ENCODE data around the gene TDRD7. TPM values are rescaled to one million over a fixed set of nuclear protein-coding genes. Genes with fewer than 3 reads are reported as not detected.

TDRD7 gene
- total and polyA plus RNA-seq, 2 of the 8 experiments (the other 6 are each of a cell fraction or from before 2014, with no cell fraction given) = 1.2 to 2.3 TPM

DNA sequence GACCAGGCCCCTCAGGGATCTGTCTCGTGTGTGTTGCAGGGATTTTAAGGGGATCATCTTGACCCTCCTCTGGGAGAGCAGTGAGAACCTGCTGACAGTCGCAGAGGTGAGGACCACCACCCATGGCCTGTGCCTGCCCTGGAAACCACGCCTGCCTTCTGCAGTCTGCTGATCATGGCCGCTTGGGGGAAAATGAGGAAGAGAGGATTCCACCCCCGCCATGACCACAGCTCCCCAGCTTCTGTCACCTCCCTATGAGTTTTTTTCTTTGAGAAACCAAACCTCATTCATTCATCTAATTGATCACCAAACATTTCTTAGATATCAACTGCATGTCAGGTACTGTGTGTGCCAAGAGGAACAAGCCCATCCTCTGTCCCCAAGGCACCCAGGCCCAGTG lies 46.3 kb upstream of the TDRD7 start (continued):
- TF ChIP-seq RNF2 (IDR thresholded peaks at IDR 0.05; ENCODE audit: borderline replicate concordance, low read depth, low read length, missing control alignments, poor library complexity, severe bottlenecking) = no peak
- no peak for TF ChIP-seq EZH2 (IDR thresholded peaks at IDR 0.05; ENCODE audit: low read depth, low read length, severe bottlenecking)
- TF ChIP-seq, protein P1, sequence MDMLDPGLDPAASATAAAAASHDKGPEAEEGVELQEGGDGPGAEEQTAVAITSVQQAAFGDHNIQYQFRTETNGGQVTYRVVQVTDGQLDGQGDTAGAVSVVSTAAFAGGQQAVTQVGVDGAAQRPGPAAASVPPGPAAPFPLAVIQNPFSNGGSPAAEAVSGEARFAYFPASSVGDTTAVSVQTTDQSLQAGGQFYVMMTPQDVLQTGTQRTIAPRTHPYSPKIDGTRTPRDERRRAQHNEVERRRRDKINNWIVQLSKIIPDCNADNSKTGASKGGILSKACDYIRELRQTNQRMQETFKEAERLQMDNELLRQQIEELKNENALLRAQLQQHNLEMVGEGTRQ (IDR thresholded peaks at IDR 0.05; ENCODE audit: low read length) = no peak
- no peak for TF ChIP-seq CBX5 (IDR thresholded peaks at IDR 0.05; ENCODE audit: low read depth, low read length)
- TF ChIP-seq TCF12 (IDR thresholded peaks at IDR 0.05; ENCODE audit: low read depth, low read length) = no peak
- TF ChIP-seq RBBP5 (IDR thresholded peaks at IDR 0.05; ENCODE audit: borderline replicate concordance, low read depth, low read length) = no peak
- TF ChIP-seq SUZ12 (IDR thresholded peaks at IDR 0.05; ENCODE audit: low read length) = no peak
- no peak for TF ChIP-seq EP300 (IDR thresholded peaks at IDR 0.05; ENCODE audit: borderline replicate concordance in 1 of 2, low read depth in 2 of 2, low read length in 2 of 2)

Measured in H1 (cell line).